ENCODE results near the gene FFAR4. TPM values are rescaled to one million over a fixed set of nuclear protein-coding genes. Genes with fewer than 3 reads are reported as not detected.

The FFAR4 gene
- total RNA-seq, 1 donor from 2014 or later: not detected

DNA sequence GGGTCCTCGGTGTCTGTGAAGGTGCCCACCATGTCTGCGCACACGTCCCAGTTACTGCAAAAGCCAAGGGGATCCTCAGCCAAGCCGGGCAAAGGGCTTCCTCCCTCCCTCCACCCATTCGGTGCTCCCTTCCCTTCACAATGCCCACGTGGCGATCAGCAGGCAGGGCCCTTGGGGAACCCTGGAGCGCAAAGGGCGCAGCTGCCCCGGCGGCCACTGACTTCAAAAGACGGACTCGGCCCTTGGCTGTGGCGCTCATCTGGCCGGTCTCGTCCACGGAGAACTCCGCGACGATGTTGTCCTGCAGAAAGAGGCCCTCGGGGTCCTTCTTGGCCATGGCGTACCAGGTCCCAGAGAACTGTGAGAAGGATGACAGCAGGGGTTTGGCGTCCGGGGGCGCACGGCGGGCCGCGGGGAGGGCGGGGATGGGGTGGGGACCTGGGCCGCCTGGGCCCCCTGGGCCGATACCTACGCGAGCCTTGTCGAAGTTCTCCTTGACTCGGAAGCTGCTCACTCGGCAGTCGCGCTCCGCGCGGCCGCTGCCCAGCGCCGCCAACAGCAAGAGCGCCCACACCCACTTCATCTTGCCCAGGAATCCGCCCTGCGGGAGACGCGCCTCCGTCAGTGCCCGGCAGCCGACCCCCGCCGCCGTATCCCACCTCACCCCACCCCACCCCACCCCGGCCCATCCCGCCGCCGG, 34.1 kb downstream of the FFAR4 start:
- no peak for DNase-seq

DNA sequence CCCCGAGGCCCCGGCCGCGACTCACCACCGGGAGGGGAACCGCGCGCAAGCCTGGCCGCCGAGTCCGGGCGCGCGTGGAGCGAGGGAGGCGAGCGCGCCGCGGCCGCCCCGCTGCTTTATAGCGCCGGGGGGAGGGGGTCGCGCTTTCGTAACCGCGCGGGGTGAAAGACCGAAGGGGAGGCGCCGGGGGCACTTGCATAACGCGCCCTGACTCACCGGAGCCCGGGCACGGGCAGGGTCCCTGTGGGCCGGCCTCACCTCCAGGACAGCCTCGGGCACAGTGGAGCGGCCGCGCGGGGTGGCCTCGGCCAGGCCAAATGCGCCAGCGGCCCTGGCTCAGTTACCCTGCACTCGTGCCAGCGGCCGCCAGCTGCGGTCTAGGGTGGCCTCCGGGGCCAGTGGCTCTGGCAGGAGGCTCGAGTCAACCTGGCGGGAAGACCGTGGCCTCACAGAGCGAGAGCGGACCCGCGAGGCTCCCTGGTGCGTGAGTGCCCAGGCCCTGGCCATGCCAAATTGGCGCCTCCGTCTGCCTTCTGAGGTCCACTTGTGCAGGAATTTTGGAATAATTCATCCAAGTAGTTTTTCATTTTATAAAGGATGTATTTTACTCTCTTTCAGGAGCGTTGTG, 34.8 kb downstream of the FFAR4 start, which contains the start of gene RBP4:
Gene RBP4, minus strand, starts transcription at position 90 of the 628 bp plus-strand sequence. CDS start 207 bp downstream, outside the sequence.
- no peak for DNase-seq

DNA sequence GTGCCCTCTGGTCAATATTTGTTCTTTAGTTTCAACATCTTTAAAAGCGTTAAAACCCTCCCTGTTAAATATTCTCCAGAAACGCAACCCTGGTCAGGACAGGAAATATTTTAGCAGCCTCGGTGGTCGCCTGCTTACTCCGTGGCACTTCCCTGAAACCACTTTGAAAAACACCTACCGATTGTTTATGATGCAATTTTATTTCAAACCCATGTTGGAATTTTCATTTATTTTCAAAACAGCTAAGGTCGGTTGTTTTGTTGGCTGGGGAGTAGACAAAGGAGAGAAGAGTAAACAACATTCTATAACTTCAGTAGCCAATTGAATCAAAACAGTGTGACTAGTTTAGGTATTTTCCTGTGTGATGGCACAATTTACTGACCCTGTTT, 35.3 kb downstream of the FFAR4 start:
- no peak for DNase-seq

DNA sequence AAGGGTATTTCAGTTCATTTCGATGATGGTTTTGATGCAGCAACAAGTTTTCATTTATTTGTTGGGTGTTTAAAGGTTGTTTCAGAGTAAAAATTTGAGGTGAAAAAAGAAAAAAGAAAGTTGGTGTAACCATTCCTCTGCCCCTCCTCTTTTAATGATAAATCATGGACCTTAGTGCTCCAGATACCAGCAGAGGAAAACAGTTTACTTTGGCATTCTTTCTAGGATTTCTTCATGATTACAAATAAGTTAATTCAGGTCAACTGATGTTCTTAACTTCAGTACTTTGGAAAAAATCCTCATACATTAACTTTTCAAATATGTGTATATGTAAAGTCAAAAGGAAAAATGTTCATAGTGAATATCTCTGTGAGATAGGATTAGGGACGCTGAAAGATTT, 36.6 kb downstream of the FFAR4 start:
- no peak for DNase-seq

DNA sequence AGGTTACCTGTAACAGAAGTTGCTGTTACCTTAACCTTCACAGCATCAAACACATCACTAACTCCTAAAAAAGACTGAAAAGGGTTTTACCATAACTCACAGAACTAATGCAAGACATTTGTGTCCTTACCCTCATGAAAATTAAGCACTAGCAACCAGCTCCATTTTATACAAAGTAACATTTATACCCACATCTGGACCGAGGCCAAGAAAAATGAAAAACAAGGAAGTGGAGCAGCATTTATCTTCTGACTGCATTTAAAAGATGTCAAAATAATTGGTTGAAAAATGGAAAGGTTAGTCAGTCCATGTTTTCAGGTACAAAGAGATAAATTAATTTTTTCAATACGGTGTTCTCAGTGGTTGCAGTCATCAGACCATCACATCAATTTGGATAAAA, 37.7 kb downstream of the FFAR4 start:
- no peak for DNase-seq

DNA sequence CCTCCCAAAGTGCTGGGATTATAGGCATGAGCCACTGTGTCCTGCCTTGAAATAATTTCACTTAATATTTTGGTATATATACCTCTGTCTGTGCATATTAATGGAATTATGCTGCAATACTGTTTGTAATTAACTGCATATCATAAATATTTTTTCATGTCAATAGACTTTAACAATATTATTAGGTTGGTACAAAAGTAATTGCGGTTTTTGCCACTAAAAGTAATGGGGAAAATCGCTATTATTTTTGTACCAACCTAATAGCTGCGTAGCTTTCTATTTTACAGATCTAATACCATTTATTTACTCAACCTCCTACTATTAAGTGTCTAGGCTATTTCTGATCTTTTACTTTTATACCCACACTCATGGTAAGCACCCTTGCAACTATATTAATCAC, 42.0 kb downstream of the FFAR4 start:
- no peak for DNase-seq

DNA sequence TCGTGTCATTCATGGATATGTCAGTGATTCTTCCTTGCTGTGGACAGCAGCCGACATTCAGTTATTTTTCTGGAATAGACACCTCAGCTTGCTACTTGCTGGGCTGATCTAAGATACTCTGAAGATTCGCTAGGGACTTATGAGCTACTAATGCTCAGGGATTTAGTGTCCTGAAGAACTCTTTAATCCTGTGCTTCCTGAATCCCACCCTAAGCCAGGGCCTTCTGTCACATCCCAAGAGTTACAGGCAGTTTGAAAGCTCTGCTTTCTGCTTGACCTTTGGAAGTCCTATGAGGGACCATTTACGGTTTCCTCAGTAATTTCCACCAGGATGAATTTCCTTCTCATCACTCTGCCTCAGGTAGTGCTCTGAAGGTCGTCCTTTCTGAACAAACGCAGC, 45.8 kb downstream of the FFAR4 start, which contains the start of gene PDE6C:
Gene PDE6C, plus strand, starts transcription at position 227 of the 400 bp plus-strand sequence. CDS start 189 bp downstream, outside the sequence.
- DNase-seq: no peak

DNA sequence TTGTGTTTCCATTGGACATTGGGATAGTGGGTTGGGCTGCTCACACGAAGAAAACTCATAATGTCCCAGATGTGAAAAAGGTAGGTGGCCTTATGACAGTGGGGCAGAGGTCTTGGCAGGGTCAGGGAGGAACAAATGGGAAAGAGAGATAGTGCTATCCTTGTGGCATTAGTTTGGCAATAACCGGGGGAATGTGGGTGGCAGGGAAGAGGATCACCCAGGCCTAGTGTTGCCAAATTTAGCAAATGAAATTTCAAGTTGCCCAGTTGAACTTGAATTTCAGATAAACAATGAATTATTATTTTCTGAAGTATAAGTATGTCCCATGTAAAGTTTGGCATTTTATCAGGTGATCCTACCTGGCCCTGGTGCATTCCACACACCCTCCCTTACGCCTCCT, 46.7 kb downstream of the FFAR4 start:
- DNase-seq: no peak

DNA sequence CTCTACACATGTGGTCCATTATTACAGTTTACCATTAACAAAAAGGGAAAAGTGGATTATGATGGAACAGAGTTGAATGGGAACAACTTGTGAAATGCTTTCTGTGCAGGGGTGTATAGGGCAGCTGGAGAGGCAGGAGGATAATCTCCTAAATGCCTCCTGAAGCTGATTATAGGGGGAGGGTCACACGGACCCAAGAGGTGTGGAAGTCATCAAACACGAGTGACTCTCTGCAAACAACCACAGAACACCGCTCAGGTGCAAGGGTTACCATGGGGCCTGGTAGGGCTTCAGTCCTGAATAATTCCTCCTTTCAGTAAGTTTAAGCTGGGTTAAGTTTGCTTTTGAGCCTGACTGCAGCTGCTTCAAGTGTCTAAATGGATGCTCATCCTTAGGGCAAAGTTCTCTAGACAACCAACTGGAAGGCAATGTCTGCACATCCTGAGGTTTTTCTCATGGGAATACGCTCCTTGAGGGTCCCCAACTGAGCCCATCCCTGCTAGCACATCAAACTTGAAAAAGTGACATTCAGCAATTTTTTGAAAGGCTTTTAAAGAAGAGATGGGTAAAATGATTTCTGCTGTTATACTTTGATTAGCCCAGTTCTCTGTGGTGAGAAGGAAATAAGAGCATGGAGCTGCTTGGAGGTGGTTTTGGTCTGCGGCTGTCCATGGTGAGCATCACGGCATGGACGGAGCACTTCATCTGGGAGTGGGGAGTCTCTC, 47.8 kb downstream of the FFAR4 start:
- DNase-seq: no peak

DNA sequence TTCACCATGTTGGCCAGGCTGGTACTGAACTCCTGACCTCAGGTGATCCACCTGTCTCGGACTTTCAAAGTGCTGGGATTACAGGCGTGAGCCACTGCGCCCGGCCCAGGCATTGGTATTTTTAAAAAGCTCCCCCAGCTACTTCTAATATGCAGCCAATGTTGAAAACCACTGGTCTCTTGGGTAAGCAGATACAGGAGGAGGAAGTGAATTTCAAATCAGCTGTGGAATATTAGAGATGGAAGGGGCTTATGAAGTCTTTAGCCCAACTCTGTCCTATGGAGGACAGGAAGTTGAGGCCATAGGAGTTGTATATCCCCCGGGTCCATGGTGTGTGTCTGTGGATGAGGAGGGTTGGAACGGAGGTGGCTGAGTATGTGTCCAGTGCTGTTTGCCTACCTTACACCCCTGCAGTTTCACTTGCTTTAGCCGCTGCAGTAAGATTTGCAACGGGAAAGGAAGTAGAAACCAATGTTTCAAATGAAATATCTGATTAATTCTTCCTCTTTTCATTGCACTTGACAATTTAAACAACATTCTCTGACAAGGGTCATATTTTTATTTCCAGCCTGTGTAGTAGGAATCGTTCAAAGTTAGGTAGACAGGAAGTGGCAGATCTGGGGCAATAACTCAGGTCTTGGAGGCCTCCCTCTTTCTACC, 49.2 kb downstream of the FFAR4 start:
- DNase-seq: no peak

DNA sequence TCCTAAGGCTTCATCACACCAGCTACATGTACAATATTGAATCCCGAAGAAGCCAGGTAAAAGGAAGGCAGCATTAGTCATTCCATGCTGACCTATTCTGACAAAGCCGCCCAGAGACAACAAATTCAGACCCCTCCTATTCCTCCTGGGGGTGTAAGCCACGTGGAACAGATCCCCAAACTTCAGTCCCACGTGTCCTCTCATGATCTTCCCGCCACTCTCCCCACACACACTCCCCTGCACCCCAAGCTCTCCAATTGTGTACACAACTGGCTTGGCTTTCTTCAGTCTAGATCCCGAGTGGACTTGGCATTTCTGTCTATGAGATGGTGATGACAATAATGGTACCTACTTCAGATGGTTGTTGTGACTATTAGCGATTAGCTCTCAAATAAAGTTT, 54.5 kb downstream of the FFAR4 start:
- no peak for DNase-seq

DNA sequence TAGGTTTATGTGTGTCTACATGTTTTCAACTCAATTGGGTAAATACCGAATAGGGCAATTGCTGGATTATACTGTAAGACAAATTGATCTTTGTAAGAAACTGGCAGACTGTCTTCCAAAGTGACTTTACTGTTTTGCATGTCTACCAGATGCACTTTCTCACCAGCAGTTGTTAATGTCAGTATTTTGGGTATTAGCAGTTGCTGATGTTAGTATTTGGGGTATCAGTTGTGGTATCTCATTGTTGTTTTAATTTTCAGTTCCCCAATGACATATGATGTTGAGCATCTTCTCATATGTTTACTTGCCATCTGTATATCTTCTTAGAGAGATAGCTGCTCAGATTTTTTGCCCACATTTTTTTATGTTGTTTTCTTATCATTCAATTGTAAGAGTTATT, 56.5 kb downstream of the FFAR4 start:
- DNase-seq: no peak

DNA sequence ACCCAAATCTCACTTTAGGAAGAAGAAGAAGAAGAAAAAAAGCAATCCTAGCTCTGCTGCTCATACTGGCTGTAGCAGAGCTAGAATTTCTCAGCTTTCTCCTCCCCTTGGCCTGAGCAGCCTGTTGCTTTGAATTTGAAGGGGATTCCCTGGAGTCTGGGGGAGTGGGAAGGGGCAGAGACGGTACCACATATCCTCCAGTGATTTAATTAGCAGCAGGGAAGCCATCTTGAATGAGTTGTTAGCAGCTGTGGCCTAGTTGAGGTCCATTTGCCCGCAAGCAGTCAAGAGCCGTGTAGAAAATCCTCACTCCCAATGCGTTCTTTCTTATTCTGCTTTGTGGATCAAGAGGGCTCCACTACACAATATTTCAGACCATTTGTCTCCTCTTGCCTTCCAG, 62.4 kb downstream of the FFAR4 start:
- DNase-seq: no peak

DNA sequence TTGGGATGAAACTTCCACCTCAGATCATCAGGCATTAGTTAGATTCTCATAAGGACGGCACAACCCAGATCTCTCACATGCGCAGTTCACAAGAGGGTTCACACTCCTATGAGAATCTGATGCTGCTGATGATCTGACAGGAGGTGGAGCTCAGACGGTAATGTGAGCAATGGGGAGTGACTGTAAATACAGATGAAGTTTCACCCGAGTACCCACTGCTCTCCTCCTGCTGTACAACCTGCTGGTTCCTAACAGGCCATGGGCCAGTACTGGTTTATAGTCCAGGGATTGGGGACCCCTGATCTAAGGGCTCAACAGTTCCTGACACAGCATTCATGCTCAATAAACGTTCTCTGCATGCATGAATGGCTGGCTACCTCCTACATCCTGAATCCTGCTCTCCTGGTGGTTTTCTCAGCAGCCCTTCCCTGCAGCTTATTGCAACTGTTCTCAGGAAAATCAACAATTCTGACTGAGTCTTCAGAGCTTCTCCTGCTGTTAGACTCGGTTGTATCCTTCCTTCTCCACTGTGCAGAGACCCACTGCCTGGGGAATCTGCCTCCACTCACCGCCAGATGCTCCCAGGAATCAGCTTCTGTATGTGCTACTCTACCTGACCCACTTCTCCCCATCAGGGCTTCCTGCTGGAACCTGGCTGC, 63.3 kb downstream of the FFAR4 start:
- no peak for DNase-seq

DNA sequence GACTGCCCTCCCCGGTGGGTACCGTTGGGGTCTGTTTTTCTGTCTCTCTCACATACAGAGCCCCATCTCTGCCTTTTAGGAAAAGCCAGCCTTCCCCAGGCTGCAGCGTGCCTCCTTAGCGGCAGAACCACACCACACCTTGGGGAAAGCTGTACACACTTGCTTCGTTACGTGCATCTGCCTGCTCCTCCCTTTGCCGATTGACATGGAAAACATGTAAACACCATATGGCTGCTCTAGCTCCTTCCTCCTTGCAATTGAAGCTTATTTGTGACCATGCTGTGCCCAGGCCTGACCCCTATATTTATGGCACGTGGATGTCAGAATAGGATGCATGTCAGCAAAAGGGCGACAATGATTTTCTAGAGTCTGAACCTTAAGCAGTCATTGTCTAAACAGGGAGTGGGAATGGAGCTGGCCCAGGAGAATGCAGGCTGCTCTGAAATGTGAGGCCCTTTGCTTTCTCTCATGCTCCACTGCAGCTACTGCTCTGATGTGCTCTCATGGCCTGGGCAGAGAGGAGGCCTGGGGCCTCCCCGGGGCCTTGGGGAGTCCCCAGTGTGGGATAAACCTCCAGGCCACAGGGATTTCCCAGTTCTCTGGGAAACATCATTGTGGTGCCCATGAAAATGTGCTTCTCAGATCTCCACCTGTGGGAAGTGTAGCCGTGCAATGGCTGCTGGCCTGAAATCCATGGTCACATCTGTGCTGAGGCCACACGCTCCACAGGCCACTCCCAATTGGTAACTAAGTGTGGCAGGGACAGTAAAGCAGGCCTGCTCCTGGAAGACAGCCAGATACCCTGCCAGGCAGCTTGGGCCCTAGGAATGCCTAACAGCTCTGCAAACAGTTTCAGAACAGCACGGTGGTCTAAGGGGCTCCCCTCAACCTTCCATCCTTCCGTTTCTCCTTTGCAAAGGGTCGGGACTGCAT, 64.4 kb downstream of the FFAR4 start:
- no peak for DNase-seq

Other genes with a start within 250 kb of the FFAR4 start
- gene MYOF, start 84.3 kb upstream of the FFAR4 start, total RNA-seq: 3.6 TPM
- 1.9 TPM for gene CEP55, start 70.1 kb upstream of the FFAR4 start, total RNA-seq
- 1.4 TPM for gene RBP4, start 34.6 kb downstream of the FFAR4 start, total RNA-seq
- not detected for gene PDE6C, start 45.9 kb downstream of the FFAR4 start, total RNA-seq
- gene FRA10AC1, start 135.9 kb downstream of the FFAR4 start, total RNA-seq: 36.3 TPM
- gene LGI1, start 191.3 kb downstream of the FFAR4 start, total RNA-seq: 66.1 TPM